ENCODE results near the gene FRMPD1.

FRMPD1 gene

DNA sequence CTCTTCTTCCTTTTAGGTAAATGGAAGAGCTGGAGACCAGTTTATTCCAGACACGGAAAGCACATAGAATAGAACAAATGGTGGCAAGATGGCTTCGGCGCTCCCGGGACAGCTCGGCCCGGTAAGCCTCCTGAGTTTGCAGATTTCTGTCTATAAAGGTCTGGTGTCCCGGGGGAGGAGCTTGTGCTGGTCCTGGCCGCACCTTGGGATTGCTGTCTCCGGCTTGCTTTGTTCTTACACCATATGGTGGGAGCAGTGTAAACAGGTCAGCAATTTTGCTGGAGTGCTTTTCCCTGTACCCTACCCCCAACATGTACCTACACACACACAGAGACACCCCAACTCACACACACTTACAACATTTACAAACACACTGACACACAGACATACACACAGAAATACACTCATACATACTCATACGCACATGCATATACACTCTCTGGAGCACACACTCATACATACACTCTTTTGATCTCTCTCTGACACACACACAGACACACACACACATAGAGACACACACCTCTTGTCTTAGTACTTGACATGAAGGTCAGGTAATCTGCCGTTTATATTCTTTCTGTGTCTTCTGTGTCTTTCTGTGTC is 42.0 kb downstream of the FRMPD1 start:
- no peaks in the 10 kb centered on the region for H3K4me1 ChIP-seq
- no peaks in the 10 kb centered on the region; the same call in 1 of the 2 replicates for H3K9me3 ChIP-seq
- TF ChIP-seq, protein P1, sequence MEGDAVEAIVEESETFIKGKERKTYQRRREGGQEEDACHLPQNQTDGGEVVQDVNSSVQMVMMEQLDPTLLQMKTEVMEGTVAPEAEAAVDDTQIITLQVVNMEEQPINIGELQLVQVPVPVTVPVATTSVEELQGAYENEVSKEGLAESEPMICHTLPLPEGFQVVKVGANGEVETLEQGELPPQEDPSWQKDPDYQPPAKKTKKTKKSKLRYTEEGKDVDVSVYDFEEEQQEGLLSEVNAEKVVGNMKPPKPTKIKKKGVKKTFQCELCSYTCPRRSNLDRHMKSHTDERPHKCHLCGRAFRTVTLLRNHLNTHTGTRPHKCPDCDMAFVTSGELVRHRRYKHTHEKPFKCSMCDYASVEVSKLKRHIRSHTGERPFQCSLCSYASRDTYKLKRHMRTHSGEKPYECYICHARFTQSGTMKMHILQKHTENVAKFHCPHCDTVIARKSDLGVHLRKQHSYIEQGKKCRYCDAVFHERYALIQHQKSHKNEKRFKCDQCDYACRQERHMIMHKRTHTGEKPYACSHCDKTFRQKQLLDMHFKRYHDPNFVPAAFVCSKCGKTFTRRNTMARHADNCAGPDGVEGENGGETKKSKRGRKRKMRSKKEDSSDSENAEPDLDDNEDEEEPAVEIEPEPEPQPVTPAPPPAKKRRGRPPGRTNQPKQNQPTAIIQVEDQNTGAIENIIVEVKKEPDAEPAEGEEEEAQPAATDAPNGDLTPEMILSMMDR (IDR thresholded peaks at IDR 0.05; ENCODE audit: low read depth, low read length), result no peak
- no peak for DNase-seq
- no peaks in the 10 kb centered on the region for H3K36me3 ChIP-seq
- no peaks in the 10 kb centered on the region for H3K27me3 ChIP-seq
- H3K4me3 ChIP-seq (ENCODE audit: low read depth, low read length), result no peak overlapping the region

DNA sequence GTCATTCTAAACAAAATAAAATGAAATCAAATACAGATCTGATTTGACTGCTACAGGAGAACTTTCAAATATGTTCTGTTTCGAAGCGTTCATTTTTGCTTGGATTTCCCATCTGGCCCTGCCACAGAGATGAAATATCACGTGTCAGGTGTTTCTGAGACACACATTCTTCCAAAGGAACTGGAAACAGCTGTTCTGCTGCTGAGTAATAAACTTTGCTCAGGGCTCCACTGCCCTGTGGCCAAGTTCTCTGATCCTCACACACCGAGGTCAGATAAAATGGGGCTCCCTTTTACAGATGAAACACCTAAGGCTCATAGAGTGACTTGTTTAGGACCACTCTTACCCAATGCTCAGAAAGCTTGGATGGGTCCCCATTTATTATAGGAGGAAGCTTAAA is 42.5 kb downstream of the FRMPD1 start:
- H3K4me1 ChIP-seq, result no peaks in the 10 kb centered on the region
- no peaks in the 10 kb centered on the region for H3K27me3 ChIP-seq
- no peaks in the 10 kb centered on the region for H3K36me3 ChIP-seq
- TF ChIP-seq, protein P1 (IDR thresholded peaks at IDR 0.05; ENCODE audit: low read depth, low read length), result no peak
- H3K4me3 ChIP-seq (ENCODE audit: low read depth, low read length), result no peak overlapping the region
- DNase-seq, result no peak
- no peaks in the 10 kb centered on the region; the same call in 1 of the 2 replicates for H3K9me3 ChIP-seq

DNA sequence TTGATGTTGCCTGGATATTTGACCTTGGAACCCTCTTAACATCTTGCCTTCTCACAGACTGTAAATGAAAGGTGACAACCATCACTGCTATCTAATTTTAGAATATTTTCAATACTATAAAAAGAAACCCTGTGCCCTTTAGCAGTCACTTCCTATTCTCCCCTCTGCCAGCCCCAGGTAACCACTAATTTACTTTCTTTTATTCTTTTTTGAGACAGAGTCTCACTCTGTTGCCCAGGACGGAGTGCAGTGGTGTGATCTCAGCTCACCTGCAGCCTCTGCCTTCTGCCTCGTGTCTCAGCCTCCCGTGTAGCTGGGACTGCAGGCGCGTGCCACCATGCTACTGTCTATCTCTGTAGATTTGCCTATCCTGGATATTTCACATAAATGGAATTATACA is 43.6 kb downstream of the FRMPD1 start:
- H3K27me3 ChIP-seq, result no peaks in the 10 kb centered on the region
- DNase-seq, result no peak
- H3K36me3 ChIP-seq, result no peaks in the 10 kb centered on the region
- no peaks in the 10 kb centered on the region; the same call in 1 of the 2 replicates for H3K9me3 ChIP-seq
- H3K4me1 ChIP-seq, result no peaks in the 10 kb centered on the region
- TF ChIP-seq, protein P1 (IDR thresholded peaks at IDR 0.05; ENCODE audit: low read depth, low read length), result no peak
- H3K4me3 ChIP-seq (ENCODE audit: low read depth, low read length), result no peak overlapping the region

DNA sequence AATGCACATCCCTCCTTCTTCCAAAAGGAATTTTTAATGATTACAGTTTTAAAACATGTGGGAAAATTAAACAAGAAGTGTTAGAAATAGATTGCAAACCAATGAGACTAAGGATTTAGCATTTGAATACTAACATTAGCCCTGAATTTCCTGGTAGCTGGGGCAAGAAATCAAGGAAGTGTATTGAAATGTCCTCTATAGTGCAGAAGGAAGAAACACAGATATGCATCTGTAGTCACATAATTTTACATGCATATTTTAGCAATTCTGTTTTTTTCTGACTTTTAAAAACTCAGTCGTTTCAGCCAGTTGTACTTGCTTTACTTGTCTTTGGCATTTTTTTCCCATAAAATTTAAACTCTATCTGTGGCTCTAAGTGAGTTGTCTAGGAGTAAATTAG is 45.8 kb downstream of the FRMPD1 start:
- no peak overlapping the region for H3K4me3 ChIP-seq (ENCODE audit: low read depth, low read length)
- no peak for DNase-seq
- no peaks in the 10 kb centered on the region; the same call in 1 of the 2 replicates for H3K9me3 ChIP-seq
- no peaks in the 10 kb centered on the region for H3K27me3 ChIP-seq
- H3K36me3 ChIP-seq, result no peaks in the 10 kb centered on the region
- TF ChIP-seq, protein P1 (IDR thresholded peaks at IDR 0.05; ENCODE audit: low read depth, low read length), result no peak
- H3K4me1 ChIP-seq, result peaks cover 4% of the 10 kb centered on the region

DNA sequence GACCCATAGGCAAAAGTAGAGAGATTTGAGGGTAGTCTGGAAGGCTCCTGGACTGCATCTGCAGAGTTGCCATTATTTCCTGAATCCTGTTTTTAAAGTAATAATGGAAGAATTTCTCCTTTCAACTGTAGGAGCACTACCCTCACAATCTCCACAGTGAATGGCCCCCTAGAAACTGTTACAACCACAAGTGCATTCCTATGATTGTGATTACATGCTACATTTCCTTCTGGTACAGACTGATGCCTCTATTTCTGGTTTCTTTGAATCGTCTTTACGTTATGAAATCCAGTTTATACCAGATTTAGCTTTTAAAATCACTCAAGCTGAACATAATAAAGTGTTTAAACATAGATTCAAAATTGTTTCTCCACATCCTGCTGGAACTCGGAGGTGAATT is 49.4 kb downstream of the FRMPD1 start:
- Histone ChIP-seq H3K9me3 (no peaks in the 10 kb centered on the region; the same call in 1 of the 2 replicates), H3K4me3 (ENCODE audit: low read depth, low read length) (no peak overlapping the region), H3K27me3 (no peaks in the 10 kb centered on the region), H3K4me1 (peaks cover 4% of the 10 kb centered on the region), H3K36me3 (no peaks in the 10 kb centered on the region)
- no peak for DNase-seq
- TF ChIP-seq, protein P1 (IDR thresholded peaks at IDR 0.05; ENCODE audit: low read depth, low read length), result no peak

DNA sequence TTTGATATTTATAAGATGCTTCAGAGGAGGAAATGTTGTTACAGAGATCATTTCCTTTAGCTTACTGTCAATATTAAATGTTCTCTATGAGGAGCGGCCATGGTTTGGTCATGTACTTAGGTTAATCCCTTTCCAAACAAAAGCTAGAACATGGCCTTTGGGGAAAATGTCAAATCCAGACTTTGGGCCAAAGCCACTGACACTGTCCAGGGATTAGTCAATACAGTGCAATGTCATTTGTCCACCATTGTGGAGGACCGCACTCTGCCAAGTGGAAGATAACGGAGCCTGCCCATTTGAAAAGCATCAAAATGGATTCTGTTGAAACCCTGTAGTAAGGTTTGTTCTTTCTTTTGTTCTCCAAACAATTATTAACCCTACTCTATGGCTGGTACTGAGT is 50.1 kb downstream of the FRMPD1 start:
- TF ChIP-seq, protein P1 (IDR thresholded peaks at IDR 0.05; ENCODE audit: low read depth, low read length), result no peak
- Histone ChIP-seq H3K27me3 (no peaks in the 10 kb centered on the region), H3K36me3 (no peaks in the 10 kb centered on the region), H3K4me1 (peaks cover 4% of the 10 kb centered on the region), H3K4me3 (ENCODE audit: low read depth, low read length) (no peak overlapping the region), H3K9me3 (no peaks in the 10 kb centered on the region)
- no peak for DNase-seq
